B cell (primary cell): ENCODE results near the gene HOXA2. TPM values are rescaled to one million over a fixed set of nuclear protein-coding genes. Genes with fewer than 3 reads are reported as not detected.

Experiments used
- ATAC-seq: fragments of 200-7000 bp; cut with Tn5 transposase; one replicate; pipeline ENCODE4 v1.10.0; 2021; ENCODE audit warnings: low read depth, mild to moderate bottlenecking, moderate number of reproducible peaks, moderate library complexity
- CTCF ChIA-PET: fragments of 350-600 bp; sonication (Branson Sonifier 250); formaldehyde crosslinking; loops from one replicate; lab custom pipeline; 2021; ENCODE audit warnings: antibody characterized with exemption, inconsistent platforms; lab: Charles Lee
- POLR2A ChIA-PET: fragments of 350-600 bp; sonication (Branson Sonifier 250); formaldehyde crosslinking; loops from one replicate; lab custom pipeline; 2021; ENCODE audit warnings: antibody characterized with exemption; lab: Charles Lee
- DNase-seq: peaks from one replicate; pipeline ENCODE4 v3.0.0; 2013
- H2AFZ ChIP-seq: 2 replicates; pipeline ENCODE4 v1.6.1; 2012; ENCODE audit warnings: mild to moderate bottlenecking, low read depth, low read length; ENCODE audit not compliant: insufficient read depth, poor library complexity, severe bottlenecking
- H3K27ac ChIP-seq, 2 donors: 1 replicate in 1 of 2; 2 replicates in 1 of 2; pipeline ENCODE4 v1.5.1; 2012 to 2013; ENCODE audit warnings: low read length in 2 of 2, mild to moderate bottlenecking in 2 of 2, moderate library complexity in 1 of 2
- H3K27me3 ChIP-seq, 4 experiments: fragments of 200-600 bp in 1 of 4; sonication (generic) in 1 of 4; replicated peaks in 1 of 4; 1 replicate in 2 of 4; 2 replicates in 2 of 4; pipeline versions ENCODE4 v1.6.1 to v1.7.0; 2013 to 2016; ENCODE audit warnings: low read length in 3 of 4, mild to moderate bottlenecking in 2 of 4, mixed read lengths in 1 of 4, moderate library complexity in 1 of 4; ENCODE audit not compliant: insufficient read depth in 4 of 4, control insufficient read depth in 3 of 4; ENCODE audit errors: control extremely low read depth in 1 of 4
- H3K36me3 ChIP-seq, 2 experiments: replicated peaks in 1 of 2; 1 replicate in 1 of 2; 2 replicates in 1 of 2; pipeline versions ENCODE4 v1.6.1 to v1.7.1; 2013; ENCODE audit warnings: low read length in 1 of 2; ENCODE audit not compliant: insufficient read depth in 2 of 2, control insufficient read depth in 1 of 2; ENCODE audit errors: control extremely low read depth in 1 of 2, extremely low read depth in 1 of 2
- H3K4me1 ChIP-seq, 2 donors: fragments of 200-600 bp in 1 of 2; sonication (generic) in 1 of 2; 1 replicate in 1 of 2; 2 replicates in 1 of 2; pipeline versions ENCODE4 v1.5.1 to v1.6.1; 2013 to 2017; ENCODE audit warnings: low read length in 2 of 2; ENCODE audit not compliant: control insufficient read depth in 2 of 2, insufficient read depth in 2 of 2
- H3K4me2 ChIP-seq: replicated peaks from 2 replicates; pipeline ENCODE3; 2012; ENCODE audit warnings: mild to moderate bottlenecking, low read depth, low read length; ENCODE audit not compliant: poor library complexity, severe bottlenecking
- H3K4me3 ChIP-seq, 5 experiments: fragments of 200-600 bp in 1 of 5; sonication (generic) in 1 of 5; 1 replicate in 3 of 5; 2 replicates in 2 of 5; pipeline versions ENCODE4 v1.5.1 to v1.7.0; 2011 to 2016; ENCODE audit warnings: low read length in 4 of 5, mild to moderate bottlenecking in 4 of 5, low read depth in 2 of 5, control low read depth in 1 of 5, moderate library complexity in 1 of 5; ENCODE audit not compliant: insufficient read depth in 1 of 5; ENCODE audit errors: control extremely low read depth in 1 of 5, extremely low read depth in 1 of 5
- H3K79me2 ChIP-seq: fragments of 200-600 bp; sonication (generic); one replicate; pipeline ENCODE4 v1.6.0; 2016; ENCODE audit warnings: low read length; ENCODE audit not compliant: control insufficient read depth, insufficient read depth
- H3K9ac ChIP-seq: fragments of 200-600 bp; sonication (generic); 2 replicates; pipeline ENCODE4 v1.6.1; 2017; ENCODE audit warnings: mild to moderate bottlenecking, low read length, moderate library complexity
- H3K9me3 ChIP-seq, 3 donors: one replicate each; pipeline versions ENCODE4 v1.6.1 to v1.7.1; 2013; ENCODE audit warnings: low read length in 2 of 3; ENCODE audit not compliant: control insufficient read depth in 2 of 3, insufficient read depth in 1 of 3; ENCODE audit errors: control extremely low read depth in 1 of 3
- H4K20me1 ChIP-seq: 2 replicates; pipeline ENCODE4 v1.6.0; 2012; ENCODE audit warnings: mild to moderate bottlenecking, low read length; ENCODE audit not compliant: insufficient read depth, control insufficient read depth, poor library complexity, severe bottlenecking
- H3K27ac Mint-ChIP-seq: one replicate; pipeline ENCODE4 v1.8.0; 2021; ENCODE audit warnings: mixed read lengths
- H3K27me3 Mint-ChIP-seq: one replicate; pipeline ENCODE4 v1.8.0; 2021; ENCODE audit warnings: mixed read lengths
- H3K4me1 Mint-ChIP-seq: one replicate; pipeline ENCODE4 v1.8.0; 2021; ENCODE audit warnings: mixed read lengths
- H3K4me3 Mint-ChIP-seq: one replicate; pipeline ENCODE4 v1.8.0; 2021; ENCODE audit warnings: mixed read lengths
- H3K9me3 Mint-ChIP-seq: one replicate; pipeline ENCODE4 v1.8.0; 2022; ENCODE audit warnings: mixed read lengths; ENCODE audit not compliant: insufficient read depth
- EZH2 ChIP-seq: IDR thresholded peaks from 2 replicates; pipeline ENCODE4 v1.6.1; 2012; ENCODE audit warnings: borderline replicate concordance, low read depth, mild to moderate bottlenecking, moderate library complexity, low read length; ENCODE audit not compliant: insufficient read depth, poor library complexity, severe bottlenecking
- WGBS: methylation state at CpG from one replicate; pipeline ENCODE4 v1.1.5; 2013; ENCODE audit warnings: missing lambda C conversion rate; ENCODE audit not compliant: insufficient coverage; 5-methylcytosine and 5-hydroxymethylcytosine counted together
- intact Hi-C: fragments of 100-400 bp; cut with micrococcal nuclease; formaldehyde crosslinking; loops from one replicate; pipeline ENCODE4 v1.10.0; 2022
- polyA plus RNA-seq: library from polyadenylated mRNA; depleted of rRNA; stranded (reverse); fragments of >200 nt; gene quantifications from 2 replicates; pipeline ENCODE4 v1.2.3, GENCODE V29; 2012
- total RNA-seq, 2 donors: library from RNA; stranded (reverse); fragments of 120-200 nt in 1 of 2; gene quantifications; 1 replicate in 1 of 2; 2 replicates in 1 of 2; pipeline versions ENCODE4 v1.2.3 to v1.2.4, GENCODE V29; 2013 to 2022
- TF ChIP-seq, protein P1 (sequence below): fragments of 200-600 bp; IDR thresholded peaks from one replicate; pipeline ENCODE4 v1.8.0; 2022; ENCODE audit warnings: antibody characterized with exemption, mild to moderate bottlenecking

The HOXA2 gene
- total and polyA plus RNA-seq, 2 donors (not counting 1 experiment from before 2014, with no cell fraction given), result not detected

DNA sequence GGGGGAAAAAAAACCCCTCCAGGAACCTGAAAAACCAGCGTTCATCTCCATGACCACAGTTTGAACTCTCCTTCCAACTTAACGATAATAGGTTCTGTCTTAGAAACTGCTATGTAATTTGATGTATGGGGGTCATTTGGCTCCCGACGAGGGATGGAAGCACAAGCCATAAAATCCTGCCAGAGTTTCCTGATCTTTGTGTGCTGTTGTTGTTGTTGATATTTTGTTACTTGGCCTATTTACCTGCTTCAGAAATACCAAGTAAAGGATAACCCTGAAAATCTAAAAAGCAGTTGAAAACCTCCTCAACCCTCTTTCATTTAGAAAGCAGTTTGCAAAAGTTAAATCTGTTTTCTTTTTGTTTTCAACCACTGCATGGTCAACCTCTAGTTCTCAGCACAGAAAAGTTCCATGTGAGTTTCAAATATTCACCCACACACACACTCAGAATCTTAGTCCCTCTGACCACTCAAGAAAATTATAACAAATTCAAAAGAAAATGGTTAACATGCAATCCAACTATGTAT is 9.3 kb upstream of the HOXA2 start:
- ATAC-seq, result no peak
- H3K4me2 ChIP-seq, result no peak overlapping the region
- no peaks in the 10 kb centered on the region for H3K79me2 ChIP-seq
- no peak overlapping the region for H3K9ac ChIP-seq
- intact Hi-C loops, result no loop called here
- no peaks in the 10 kb centered on the region for H3K4me1 ChIP-seq
- H3K9me3 ChIP-seq, result peaks cover 0 to 15% (median 0%) of the 10 kb centered on the region in 3 donors
- no peak overlapping the region for H3K27ac Mint-ChIP-seq
- no peak overlapping the region for H3K27ac ChIP-seq
- H2AFZ ChIP-seq, result no peak overlapping the region
- no peak for TF ChIP-seq EZH2
- TF ChIP-seq, protein P1, sequence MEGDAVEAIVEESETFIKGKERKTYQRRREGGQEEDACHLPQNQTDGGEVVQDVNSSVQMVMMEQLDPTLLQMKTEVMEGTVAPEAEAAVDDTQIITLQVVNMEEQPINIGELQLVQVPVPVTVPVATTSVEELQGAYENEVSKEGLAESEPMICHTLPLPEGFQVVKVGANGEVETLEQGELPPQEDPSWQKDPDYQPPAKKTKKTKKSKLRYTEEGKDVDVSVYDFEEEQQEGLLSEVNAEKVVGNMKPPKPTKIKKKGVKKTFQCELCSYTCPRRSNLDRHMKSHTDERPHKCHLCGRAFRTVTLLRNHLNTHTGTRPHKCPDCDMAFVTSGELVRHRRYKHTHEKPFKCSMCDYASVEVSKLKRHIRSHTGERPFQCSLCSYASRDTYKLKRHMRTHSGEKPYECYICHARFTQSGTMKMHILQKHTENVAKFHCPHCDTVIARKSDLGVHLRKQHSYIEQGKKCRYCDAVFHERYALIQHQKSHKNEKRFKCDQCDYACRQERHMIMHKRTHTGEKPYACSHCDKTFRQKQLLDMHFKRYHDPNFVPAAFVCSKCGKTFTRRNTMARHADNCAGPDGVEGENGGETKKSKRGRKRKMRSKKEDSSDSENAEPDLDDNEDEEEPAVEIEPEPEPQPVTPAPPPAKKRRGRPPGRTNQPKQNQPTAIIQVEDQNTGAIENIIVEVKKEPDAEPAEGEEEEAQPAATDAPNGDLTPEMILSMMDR, result no peak
- H3K4me1 Mint-ChIP-seq, result no peaks in the 10 kb centered on the region
- H3K9me3 Mint-ChIP-seq, result no peaks in the 10 kb centered on the region
- no CpG with 5 or more reads among the region's 4 CpGs for WGBS
- H3K4me3 ChIP-seq, result no peak overlapping the region
- POLR2A ChIA-PET, result no interaction called here
- H3K27me3 Mint-ChIP-seq, result peaks cover 8% of the 10 kb centered on the region
- no peak for DNase-seq
- no peaks in the 10 kb centered on the region for H4K20me1 ChIP-seq
- H3K27me3 ChIP-seq, result peaks cover 0 to 3% (median 0%) of the 10 kb centered on the region in 4 experiments
- H3K36me3 ChIP-seq, result no peaks in the 10 kb centered on the region
- CTCF ChIA-PET, result no interaction called here
- no peak overlapping the region for H3K4me3 Mint-ChIP-seq

DNA sequence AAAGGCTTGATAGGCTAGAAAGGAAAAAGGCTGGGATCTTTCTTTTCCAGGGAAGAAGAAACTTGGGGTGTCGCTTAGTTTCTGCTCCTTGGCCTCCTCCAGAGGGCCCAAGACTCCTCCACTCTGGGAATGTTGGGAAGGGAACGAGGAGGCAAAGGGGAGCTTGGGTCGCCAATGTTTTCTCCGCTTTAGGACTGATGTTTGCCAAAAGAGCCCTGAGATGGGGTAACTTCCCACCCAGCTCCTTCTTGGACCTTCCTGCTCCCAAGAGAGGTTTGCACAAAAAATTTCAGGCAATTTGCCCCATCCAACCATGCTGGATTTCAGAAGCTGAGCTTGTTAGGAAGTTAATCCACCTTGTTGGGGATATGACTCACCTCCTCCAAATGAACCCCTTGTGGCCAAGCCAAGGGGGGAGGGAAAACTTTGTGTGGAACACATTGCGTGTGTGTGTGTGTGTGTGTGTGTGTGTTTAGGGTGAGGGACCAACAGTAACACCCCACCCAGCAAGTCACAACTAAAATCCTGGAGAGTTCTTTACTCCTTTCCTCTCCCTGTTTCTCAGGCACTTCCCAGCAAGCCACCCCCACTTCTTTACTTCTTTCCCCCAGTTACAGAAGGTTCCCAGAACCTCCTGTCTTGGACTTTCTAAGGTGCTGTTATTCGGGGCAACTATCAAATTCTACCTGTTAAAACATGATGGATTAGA is 8.7 kb upstream of the HOXA2 start:
- 92% methylated on average over 4 of the region's 6 CpGs for WGBS
- H3K4me3 Mint-ChIP-seq, result no peak overlapping the region
- peaks cover 0 to 21% (median 0%) of the 10 kb centered on the region in 3 donors for H3K9me3 ChIP-seq
- no peak overlapping the region for H3K27ac ChIP-seq
- H3K4me2 ChIP-seq, result no peak overlapping the region
- no peak overlapping the region for H2AFZ ChIP-seq
- no peaks in the 10 kb centered on the region for H3K4me1 ChIP-seq
- H3K27ac Mint-ChIP-seq, result no peak overlapping the region
- no peaks in the 10 kb centered on the region for H3K36me3 ChIP-seq
- no peak overlapping the region for H3K9ac ChIP-seq
- TF ChIP-seq EZH2, result no peak
- TF ChIP-seq, protein P1, result no peak
- no peaks in the 10 kb centered on the region for H3K9me3 Mint-ChIP-seq
- H3K27me3 Mint-ChIP-seq, result peaks cover 8% of the 10 kb centered on the region
- H3K4me3 ChIP-seq, result no peak overlapping the region
- ChIA-PET POLR2A (no interaction called here), CTCF (interaction anchor here (1.0 kb wide), 1 partner anchor 245 kb away, joined by 4 read pairs; no protein-coding TSS in a partner anchor)
- intact Hi-C loops, result no loop called here
- ATAC-seq (no peak), DNase-seq (no peak)
- no peaks in the 10 kb centered on the region for H4K20me1 ChIP-seq
- no peaks in the 10 kb centered on the region for H3K4me1 Mint-ChIP-seq
- H3K27me3 ChIP-seq, result peaks cover 0 to 3% (median 1%) of the 10 kb centered on the region in 4 experiments
- H3K79me2 ChIP-seq, result no peaks in the 10 kb centered on the region
